Measurements from ENCODE around the gene ABHD17B. TPM values are rescaled to one million over a fixed set of nuclear protein-coding genes. Genes with fewer than 3 reads are reported as not detected.

The ABHD17B gene
- total and polyA plus RNA-seq, 10 of the 15 experiments (the other 5 are each of a cell fraction or from before 2014, with no cell fraction given): 3.5 to 21.4 (median 16.6) TPM

GRCh38 chr9:71924576-71924975 lies 13.6 kb upstream of the ABHD17B start:
- H3K27ac ChIP-seq (ENCODE audit: control insufficient read depth, insufficient read depth): no peak overlapping the region
- H3K4me1 ChIP-seq (ENCODE audit: control insufficient read depth, insufficient read depth, low read length): no peaks in the 10 kb centered on the region
- H3K9ac ChIP-seq (ENCODE audit: control insufficient read depth, insufficient read depth, low read length): no peak overlapping the region
- FAIRE-seq (no peak), ATAC-seq (no peak), DNase-seq (ENCODE audit: low read depth, low spot score) (no peak)
- ChIA-PET CTCF (interaction anchor here (0.6 to 1.7 kb wide), 3 partner anchors 11 to 71 kb away, joined by 3 to 7 read pairs (median 3); partner anchors contain the start of genes ABHD17B and C9orf85), POLR2A (interaction anchor here (0.6 to 1.0 kb wide), 2 partner anchors 9 to 1350 kb away, joined by 3 to 4 read pairs; no protein-coding TSS in a partner anchor), RAD21 (ENCODE audit: unreplicated experiment) (no interaction called here), SMC1A (ENCODE audit: uncharacterized antibody, unreplicated experiment) (interaction anchor here (9.9 kb wide), 1 partner anchor 10 kb away, joined by 77 read pairs; the partner anchor contains the start of genes ABHD17B and C9orf85)
- intact Hi-C loops (cut with micrococcal nuclease; ENCODE audit: unreplicated experiment): no loop called here
- TF ChIP-seq, protein P1, sequence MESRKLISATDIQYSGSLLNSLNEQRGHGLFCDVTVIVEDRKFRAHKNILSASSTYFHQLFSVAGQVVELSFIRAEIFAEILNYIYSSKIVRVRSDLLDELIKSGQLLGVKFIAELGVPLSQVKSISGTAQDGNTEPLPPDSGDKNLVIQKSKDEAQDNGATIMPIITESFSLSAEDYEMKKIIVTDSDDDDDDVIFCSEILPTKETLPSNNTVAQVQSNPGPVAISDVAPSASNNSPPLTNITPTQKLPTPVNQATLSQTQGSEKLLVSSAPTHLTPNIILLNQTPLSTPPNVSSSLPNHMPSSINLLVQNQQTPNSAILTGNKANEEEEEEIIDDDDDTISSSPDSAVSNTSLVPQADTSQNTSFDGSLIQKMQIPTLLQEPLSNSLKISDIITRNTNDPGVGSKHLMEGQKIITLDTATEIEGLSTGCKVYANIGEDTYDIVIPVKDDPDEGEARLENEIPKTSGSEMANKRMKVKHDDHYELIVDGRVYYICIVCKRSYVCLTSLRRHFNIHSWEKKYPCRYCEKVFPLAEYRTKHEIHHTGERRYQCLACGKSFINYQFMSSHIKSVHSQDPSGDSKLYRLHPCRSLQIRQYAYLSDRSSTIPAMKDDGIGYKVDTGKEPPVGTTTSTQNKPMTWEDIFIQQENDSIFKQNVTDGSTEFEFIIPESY (IDR thresholded peaks at IDR 0.05): no peak
- TF ChIP-seq ESRRA (IDR thresholded peaks at IDR 0.05; ENCODE audit: low read length) (no peak), FOXM1 (IDR thresholded peaks at IDR 0.05; ENCODE audit: low read depth, low read length) (no peak), PKNOX1 (IDR thresholded peaks at IDR 0.05) (no peak), ZBTB11 (CRISPR knock-in tag; IDR thresholded peaks at IDR 0.05) (no peak), FOXK2 (IDR thresholded peaks at IDR 0.05) (no peak), E2F4 (IDR thresholded peaks at IDR 0.05; ENCODE audit: low read depth, low read length) (no peak), TARDBP (IDR thresholded peaks at IDR 0.05; ENCODE audit: borderline replicate concordance) (no peak), ATF2 (IDR thresholded peaks at IDR 0.05; ENCODE audit: low read length) (no peak)
- TF ChIP-seq, protein P2, sequence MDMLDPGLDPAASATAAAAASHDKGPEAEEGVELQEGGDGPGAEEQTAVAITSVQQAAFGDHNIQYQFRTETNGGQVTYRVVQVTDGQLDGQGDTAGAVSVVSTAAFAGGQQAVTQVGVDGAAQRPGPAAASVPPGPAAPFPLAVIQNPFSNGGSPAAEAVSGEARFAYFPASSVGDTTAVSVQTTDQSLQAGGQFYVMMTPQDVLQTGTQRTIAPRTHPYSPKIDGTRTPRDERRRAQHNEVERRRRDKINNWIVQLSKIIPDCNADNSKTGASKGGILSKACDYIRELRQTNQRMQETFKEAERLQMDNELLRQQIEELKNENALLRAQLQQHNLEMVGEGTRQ (IDR thresholded peaks at IDR 0.05; ENCODE audit: borderline replicate concordance, low read depth, low read length): no peak
- TF ChIP-seq, protein P3, sequence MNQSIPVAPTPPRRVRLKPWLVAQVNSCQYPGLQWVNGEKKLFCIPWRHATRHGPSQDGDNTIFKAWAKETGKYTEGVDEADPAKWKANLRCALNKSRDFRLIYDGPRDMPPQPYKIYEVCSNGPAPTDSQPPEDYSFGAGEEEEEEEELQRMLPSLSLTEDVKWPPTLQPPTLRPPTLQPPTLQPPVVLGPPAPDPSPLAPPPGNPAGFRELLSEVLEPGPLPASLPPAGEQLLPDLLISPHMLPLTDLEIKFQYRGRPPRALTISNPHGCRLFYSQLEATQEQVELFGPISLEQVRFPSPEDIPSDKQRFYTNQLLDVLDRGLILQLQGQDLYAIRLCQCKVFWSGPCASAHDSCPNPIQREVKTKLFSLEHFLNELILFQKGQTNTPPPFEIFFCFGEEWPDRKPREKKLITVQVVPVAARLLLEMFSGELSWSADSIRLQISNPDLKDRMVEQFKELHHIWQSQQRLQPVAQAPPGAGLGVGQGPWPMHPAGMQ (IDR thresholded peaks at IDR 0.05; ENCODE audit: borderline replicate concordance): no peak
- no peaks in the 10 kb centered on the region for H4K20me1 ChIP-seq (ENCODE audit: control insufficient read depth, insufficient read depth)
- no peaks in the 10 kb centered on the region for H3K36me3 ChIP-seq (ENCODE audit: control insufficient read depth in 2 of 2, insufficient read depth in 2 of 2, low read length in 1 of 2)
- H3K9me3 ChIP-seq (replicated peaks; ENCODE audit: control insufficient read depth, insufficient read depth, low read length): peaks cover 2% of the 10 kb centered on the region; the same call in 2 of the 3 replicates
- no peak overlapping the region for H3K4me3 ChIP-seq
- H3K27me3 ChIP-seq (replicated peaks in 1 of 2; ENCODE audit: control insufficient read depth in 2 of 2, insufficient read depth in 2 of 2, low read length in 1 of 2): no peaks in the 10 kb centered on the region
- in situ Hi-C loops (cut with MboI): loop anchor here (25.0 kb wide), 2 partner anchors 1512 to 1662 kb away; partner anchors contain the start of genes KLF9 and SMC5
- H3K4me2 ChIP-seq (ENCODE audit: control insufficient read depth, insufficient read depth): no peak overlapping the region
- no peak overlapping the region for H2AFZ ChIP-seq (ENCODE audit: control insufficient read depth, low read depth, low read length)
- H3K79me2 ChIP-seq (ENCODE audit: control insufficient read depth, insufficient read depth, low read length): peaks cover 9% of the 10 kb centered on the region
- BruUV-seq (replicated peaks): no TSS peak
